ENCODE measurements around the gene RANBP17.

- TF ChIP-seq CTCF (IDR thresholded peaks at IDR 0.05): no peak
- TF ChIP-seq POLR2A (IDR thresholded peaks at IDR 0.05): no peak
These were observed 304.9 kb downstream of the RANBP17 start for GRCh38 chr5:171166766-171167165.
